Left lung (tissue), 10 donors: ENCODE measurements around the gene C3orf62. TPM values are rescaled to one million over a fixed set of nuclear protein-coding genes. Genes with fewer than 3 reads are reported as not detected.

Experiments used
- ATAC-seq: fragments of 200-7000 bp; cut with Tn5 transposase; one replicate; pipeline ENCODE4 v1.9.1; 2020; ENCODE audit warnings: moderate library complexity
- DNase-seq, 4 donors: peaks; one replicate each; pipeline ENCODE4 v3.0.0-alpha.2; 2013 to 2020
- H3K27ac ChIP-seq, 2 donors: fragments of 200-600 bp; sonication (generic) in 1 of 2; one replicate each; pipeline versions ENCODE4 v1.5.0 to v1.8.0; 2020 to 2021
- H3K27me3 ChIP-seq, 2 donors: fragments of 200-600 bp; sonication (generic) in 1 of 2; one replicate each; pipeline versions ENCODE4 v1.5.0 to v1.8.0; 2020 to 2021
- H3K36me3 ChIP-seq, 2 donors: fragments of 200-600 bp; sonication (generic) in 1 of 2; one replicate each; pipeline versions ENCODE4 v1.5.0 to v1.8.0; 2020 to 2021
- H3K4me1 ChIP-seq, 2 donors: fragments of 200-600 bp; one replicate each; pipeline ENCODE4 v1.8.0; 2021
- H3K4me3 ChIP-seq, 2 donors: fragments of 200-600 bp; sonication (generic) in 1 of 2; one replicate each; pipeline versions ENCODE4 v1.5.0 to v1.8.0; 2020 to 2021; ENCODE audit warnings: mild to moderate bottlenecking in 1 of 2
- H3K9me3 ChIP-seq, 2 donors: fragments of 200-600 bp; sonication (generic) in 1 of 2; one replicate each; pipeline versions ENCODE4 v1.5.0 to v1.8.0; 2020 to 2021
- CTCF ChIP-seq, 2 donors: fragments of 200-600 bp; sonication (generic) in 1 of 2; IDR thresholded peaks; one replicate each; pipeline versions ENCODE4 v1.5.0 to v1.8.0; 2021; ENCODE audit warnings: antibody characterized with exemption in 2 of 2
- intact Hi-C, 2 donors: fragments of 100-400 bp; cut with DNase I; formaldehyde crosslinking; loops; one replicate each; pipeline versions ENCODE4 v1.11.2 to v1.14.2; 2022
- microRNA-seq, 2 donors: library from miRNA; unstranded; fragments of <30 nt; microRNA quantifications; one replicate each; pipeline ENCODE4, GENCODE V29; 2019
- polyA plus RNA-seq, 6 donors: library from polyadenylated mRNA; unstranded; fragments of 120-200 nt; gene quantifications; one replicate each; pipeline ENCODE4 v1.2.1, GENCODE V29; 2013; ENCODE audit not compliant: insufficient read length in 6 of 6
- total RNA-seq, 2 donors: library from RNA; stranded (reverse); fragmentation: NEBNext Ultra II Directional; extraction: Animal tissue kit (Norgen Biotek cat#: 25700); gene quantifications; one replicate each; pipeline ENCODE4 v1.2.1, GENCODE V29; 2021
- donor health status: DM: no; HTN: yes; CAD: no.
- donor health status: DM: no; HTN: no; CAD: no.

Gene C3orf62
- total and polyA plus RNA-seq, 8 donors = 4.2 to 13.7 (median 11.0) TPM

- ATAC-seq = no peak
- DNase-seq = no peak
- no peaks in the 10 kb centered on the region for H3K36me3 ChIP-seq
- no peak overlapping the region for H3K4me3 ChIP-seq
- TF ChIP-seq CTCF (IDR thresholded peaks at IDR 0.05) = no peak
- peaks cover 0 to 3% of the 10 kb centered on the region in 2 donors for H3K9me3 ChIP-seq
- peak overlapping the region in 1 of 2 donors; percentile 58 for H3K27ac ChIP-seq
- intact Hi-C loops = no loop called here
- peaks cover 0 to 5% of the 10 kb centered on the region in 2 donors for H3K4me1 ChIP-seq
- H3K27me3 ChIP-seq = no peaks in the 10 kb centered on the region
Observed at GRCh38 chr3:49219132-49219531, 57.9 kb downstream of the C3orf62 start.

Small RNA genes lying within 50 kb of the gene (microRNA-seq; reads per million reads assigned to microRNA genes)
- gene MIR4271 = 0 to 0.14 reads per million in 2 donors

Other genes with a start within 250 kb of the C3orf62 start
- gene IMPDH2, start 247.8 kb downstream of the C3orf62 start, total RNA-seq = 100 to 1,000 TPM; 136 to 187 TPM
- gene IMPDH2, start 247.8 kb downstream of the C3orf62 start, polyA plus RNA-seq = 100 to 1,000 TPM; 292 to 321 (median 304) TPM
- gene QRICH1, start 183.2 kb downstream of the C3orf62 start, total RNA-seq = 10 to 100 TPM; 71.6 to 74.2 TPM
- 10 to 100 TPM; 74.4 to 85.8 (median 77.9) TPM for gene QRICH1, start 183.2 kb downstream of the C3orf62 start, polyA plus RNA-seq
- gene QARS1, start 172.5 kb downstream of the C3orf62 start, total RNA-seq = 100 to 1,000 TPM; 173 to 180 TPM
- gene QARS1, start 172.5 kb downstream of the C3orf62 start, polyA plus RNA-seq = 100 to 1,000 TPM; 288 to 323 (median 303) TPM
- gene USP19, start 156.4 kb downstream of the C3orf62 start, total RNA-seq = 10 to 100 TPM; 50.9 to 54.7 TPM
- 10 to 100 TPM; 42.8 to 55.0 (median 47.9) TPM for gene USP19, start 156.4 kb downstream of the C3orf62 start, polyA plus RNA-seq
- 100 to 1,000 TPM; 283 to 484 TPM for gene LAMB2, start 144.2 kb downstream of the C3orf62 start, total RNA-seq
- gene LAMB2, start 144.2 kb downstream of the C3orf62 start, polyA plus RNA-seq = 100 to 1,000 TPM; 431 to 501 (median 444) TPM
- gene CCDC71, start 110.9 kb downstream of the C3orf62 start, total RNA-seq = 10 to 100 TPM; 16.9 to 21.0 TPM
- 10 to 100 TPM; 15.8 to 24.9 (median 22.1) TPM for gene CCDC71, start 110.9 kb downstream of the C3orf62 start, polyA plus RNA-seq
- 10 to 100 TPM; 31.2 to 33.3 TPM for gene KLHDC8B, start 105.6 kb downstream of the C3orf62 start, total RNA-seq
- gene KLHDC8B, start 105.6 kb downstream of the C3orf62 start, polyA plus RNA-seq = 10 to 100 TPM; 40.0 to 51.7 (median 46.7) TPM
- gene USP4, start 62.8 kb upstream of the C3orf62 start, total RNA-seq = 10 to 100 TPM; 57.7 to 72.9 TPM
- gene USP4, start 62.8 kb upstream of the C3orf62 start, polyA plus RNA-seq = 10 to 100 TPM; 68.8 to 77.1 (median 73.6) TPM
- gene GPX1, start 81.1 kb upstream of the C3orf62 start, total RNA-seq = 100 to 1,000 TPM; 468 to 518 TPM
- 100 to 1,000 TPM; 100 to 164 (median 131) TPM for gene GPX1, start 81.1 kb upstream of the C3orf62 start, polyA plus RNA-seq
- 100 to 1,000 TPM; 480 to 625 TPM for gene RHOA, start 134.7 kb upstream of the C3orf62 start, total RNA-seq
- 100 to 1,000 TPM; 467 to 545 (median 514) TPM for gene RHOA, start 134.7 kb upstream of the C3orf62 start, polyA plus RNA-seq
- gene TCTA, start 135.2 kb upstream of the C3orf62 start, total RNA-seq = 10 to 100 TPM; 37.2 to 41.5 TPM
- gene TCTA, start 135.2 kb upstream of the C3orf62 start, polyA plus RNA-seq = 10 to 100 TPM; 17.7 to 24.4 (median 20.3) TPM
- gene AMT, start 145.2 kb upstream of the C3orf62 start, total RNA-seq = 1 to 10 TPM; 5.9 to 8.8 TPM
- 10 to 100 TPM; 27.3 to 41.0 (median 33.5) TPM for gene AMT, start 145.2 kb upstream of the C3orf62 start, polyA plus RNA-seq
- gene NICN1, start 152.1 kb upstream of the C3orf62 start, total RNA-seq = 10 to 100 TPM; 17.1 to 23.4 TPM
- gene NICN1, start 152.1 kb upstream of the C3orf62 start, polyA plus RNA-seq = 10 to 100 TPM; 20.0 to 28.6 (median 25.3) TPM
- gene DAG1, start 193.0 kb upstream of the C3orf62 start, total RNA-seq = 100 to 1,000 TPM in 1 of 2 donors, 10 to 100 TPM in 1; 87.9 to 116 TPM
- gene DAG1, start 193.0 kb upstream of the C3orf62 start, polyA plus RNA-seq = 10 to 100 TPM; 43.4 to 58.1 (median 50.4) TPM